Fibroblast of lung (primary cell): Measurements from ENCODE around the gene ROGDI. TPM values are rescaled to one million over a fixed set of nuclear protein-coding genes. Genes with fewer than 3 reads are reported as not detected.
"Not testable (repeated sequence)": the region's sequence is repeated elsewhere in the genome, so short reads cannot be mapped to it uniquely, and the experiment has no call there.

Experiments used
- DNase-seq, 2 donors: peaks; one replicate each; pipeline versions ENCODE4 v3.0.0 to v3.0.0-alpha.2; 2010; ENCODE audit warnings: low read depth in 2 of 2
- H2AFZ ChIP-seq: 2 replicates; pipeline ENCODE4 v1.5.1; 2012; ENCODE audit warnings: low read length, control low read depth, inconsistent platforms
- H3K27ac ChIP-seq: 2 replicates; pipeline ENCODE4 v1.5.1; 2011; ENCODE audit warnings: low read length, control low read depth; ENCODE audit not compliant: insufficient read depth
- H3K27me3 ChIP-seq: 2 replicates; pipeline ENCODE4 v1.5.1; 2011; ENCODE audit warnings: mild to moderate bottlenecking, low read length; ENCODE audit not compliant: control insufficient read depth, insufficient read depth
- H3K36me3 ChIP-seq: 2 replicates; pipeline ENCODE4 v1.5.1; 2011; ENCODE audit warnings: low read length; ENCODE audit not compliant: control insufficient read depth, insufficient read depth
- H3K4me1 ChIP-seq: 2 replicates; pipeline ENCODE4 v1.5.1; 2011; ENCODE audit warnings: low read length; ENCODE audit not compliant: control insufficient read depth, insufficient read depth; ENCODE audit errors: extremely low read depth
- H3K4me2 ChIP-seq: 2 replicates; pipeline ENCODE4 v1.5.1; 2011; ENCODE audit warnings: low read length, control low read depth; ENCODE audit not compliant: insufficient read depth; ENCODE audit errors: extremely low read depth
- H3K4me3 ChIP-seq, 4 experiments: fragments of 200-600 bp in 1 of 4; sonication (generic) in 1 of 4; replicated peaks in 1 of 4; 2 replicates each; pipeline ENCODE4 v1.5.1; 2011 to 2016; ENCODE audit warnings: low read length in 4 of 4, low read depth in 3 of 4, mild to moderate bottlenecking in 3 of 4, control low read depth in 2 of 4, inconsistent platforms in 1 of 4, mixed read lengths in 1 of 4; ENCODE audit not compliant: insufficient read depth in 1 of 4; ENCODE audit errors: control extremely low read depth in 1 of 4
- H3K79me2 ChIP-seq: 2 replicates; pipeline ENCODE4 v1.5.1; 2012; ENCODE audit warnings: mild to moderate bottlenecking, low read length, inconsistent platforms; ENCODE audit not compliant: control insufficient read depth, insufficient read depth
- H3K9ac ChIP-seq: 2 replicates; pipeline ENCODE4 v1.5.1; 2011; ENCODE audit warnings: mild to moderate bottlenecking, low read length, control low read depth; ENCODE audit not compliant: insufficient read depth
- H3K9me3 ChIP-seq: 2 replicates; pipeline ENCODE4 v1.5.1; 2012; ENCODE audit warnings: low read depth, low read length; ENCODE audit not compliant: control insufficient read depth, insufficient read depth
- H4K20me1 ChIP-seq: 2 replicates; pipeline ENCODE4 v1.5.1; 2011; ENCODE audit warnings: low read length; ENCODE audit not compliant: control insufficient read depth, insufficient read depth; ENCODE audit errors: extremely low read depth
- CTCF ChIP-seq, 2 donors: IDR thresholded peaks in 1 of 2; conservative IDR thresholded peaks in 1 of 2; 1 replicate in 1 of 2; 2 replicates in 1 of 2; pipeline ENCODE4 v1.5.1; 2011 to 2012; ENCODE audit warnings: low read length in 2 of 2, control low read depth in 1 of 2, inconsistent platforms in 1 of 2, low read depth in 1 of 2, mild to moderate bottlenecking in 1 of 2
- EZH2 ChIP-seq: IDR thresholded peaks from 2 replicates; pipeline ENCODE4 v1.5.1; 2012; ENCODE audit warnings: low read length, control low read depth, mild to moderate bottlenecking; ENCODE audit errors: missing control alignments
- polyA plus RNA-seq, 2 donors: library from polyadenylated mRNA; depleted of rRNA in 1 of 2; stranded (reverse) in 1 of 2; unstranded in 1 of 2; fragments of >200 nt; gene quantifications; 2 replicates each; pipeline ENCODE4 v1.2.1, GENCODE V29; 2011 to 2012; ENCODE audit warnings: missing spikeins in 1 of 2
- total RNA-seq: library from RNA; depleted of rRNA; stranded (reverse); fragments of >200 nt; gene quantifications from 2 replicates; pipeline ENCODE4 v1.2.1, GENCODE V29; 2014

ROGDI gene
- total and polyA plus RNA-seq, 2 donors (not counting 1 experiment from before 2014, with no cell fraction given) = 9.2 to 13.0 TPM

- H2AFZ ChIP-seq = no peak overlapping the region
- no peaks in the 10 kb centered on the region for H4K20me1 ChIP-seq
- DNase-seq = no peak
- H3K79me2 ChIP-seq = no peaks in the 10 kb centered on the region
- TF ChIP-seq EZH2 = no peak
- no peak for TF ChIP-seq CTCF (conservative IDR thresholded peaks at IDR 0.05 in 1 of 2, IDR thresholded peaks at IDR 0.05 in 1 of 2; ENCODE audit: low read depth in 1 of 2, low read length in 2 of 2)
- no peak overlapping the region for H3K9ac ChIP-seq
- H3K9me3 ChIP-seq = no peaks in the 10 kb centered on the region
- H3K4me2 ChIP-seq = no peak overlapping the region
- H3K36me3 ChIP-seq = no peaks in the 10 kb centered on the region
- no peaks in the 10 kb centered on the region for H3K4me1 ChIP-seq
- H3K4me3 ChIP-seq = no peak overlapping the region
- no peaks in the 10 kb centered on the region for H3K27me3 ChIP-seq
- H3K27ac ChIP-seq = no peak overlapping the region
These were observed 16.5 kb downstream of the ROGDI start for GRCh38 chr16:4785758-4786433.

GRCh38 chr16:4784444-4784987 lies 17.9 kb downstream of the ROGDI start:
- not testable (repeated sequence) for H2AFZ ChIP-seq, DNase-seq, H3K27me3 ChIP-seq, H3K27ac ChIP-seq, H3K36me3 ChIP-seq, H3K79me2 ChIP-seq, H4K20me1 ChIP-seq, H3K9me3 ChIP-seq, H3K9ac ChIP-seq, H3K4me2 ChIP-seq, H3K4me1 ChIP-seq, H3K4me3 ChIP-seq

DNA sequence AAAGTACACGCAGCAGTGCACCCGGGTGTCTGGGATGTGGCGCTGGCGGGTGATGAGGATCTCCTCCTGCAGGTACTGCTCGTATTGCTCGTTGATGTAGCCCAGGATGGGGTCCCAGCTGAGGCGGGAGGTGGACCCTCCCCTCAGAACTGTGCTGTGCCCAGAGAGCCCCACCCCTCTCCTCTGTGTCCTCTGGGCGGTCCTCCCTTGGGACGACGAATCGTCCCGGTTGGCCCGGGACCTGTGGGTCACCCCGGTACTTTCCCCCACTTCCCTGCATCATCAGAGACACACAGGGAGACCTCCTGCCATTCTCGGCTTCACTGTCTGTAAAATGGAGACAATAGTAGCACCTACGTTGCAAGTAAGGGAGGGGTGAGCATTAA lies 18.5 kb downstream of the ROGDI start:
- Histone ChIP-seq H3K9me3 (no peaks in the 10 kb centered on the region), H4K20me1 (no peaks in the 10 kb centered on the region), H3K4me1 (no peaks in the 10 kb centered on the region), H3K4me3 (no peak overlapping the region), H3K27me3 (no peaks in the 10 kb centered on the region), H2AFZ (no peak overlapping the region), H3K4me2 (no peak overlapping the region), H3K36me3 (no peaks in the 10 kb centered on the region), H3K79me2 (no peaks in the 10 kb centered on the region), H3K9ac (no peak overlapping the region), H3K27ac (no peak overlapping the region)
- no peak for DNase-seq
- TF ChIP-seq EZH2 (no peak), CTCF (conservative IDR thresholded peaks at IDR 0.05 in 1 of 2, IDR thresholded peaks at IDR 0.05 in 1 of 2; ENCODE audit: low read depth in 1 of 2, low read length in 2 of 2) (no peak)
